ENCODE results near the gene CASZ1.
A peak's percentile ranks its signal among the peaks of the same experiment; 100 is the strongest.

CASZ1 gene

DNA sequence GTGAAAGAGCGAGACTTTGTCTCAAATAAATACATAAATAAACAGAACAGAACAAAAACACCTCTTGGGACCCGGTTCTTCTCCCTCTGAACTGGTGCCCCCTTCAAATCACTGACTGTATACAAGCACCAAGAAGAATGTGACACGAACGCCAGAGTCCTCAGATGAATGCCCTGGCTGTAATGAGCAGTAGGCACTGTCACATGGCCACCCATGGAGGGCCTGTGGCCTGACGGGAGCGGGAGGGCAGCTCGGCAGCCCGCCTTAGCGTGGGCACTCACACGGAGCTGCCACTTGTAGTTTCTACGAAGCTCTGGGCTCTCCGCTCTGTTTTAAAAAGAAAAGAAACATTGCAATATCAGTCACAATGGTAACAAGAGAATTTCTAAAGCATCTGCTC lies 175.7 kb downstream of the CASZ1 start:
- no peak for DNase-seq

DNA sequence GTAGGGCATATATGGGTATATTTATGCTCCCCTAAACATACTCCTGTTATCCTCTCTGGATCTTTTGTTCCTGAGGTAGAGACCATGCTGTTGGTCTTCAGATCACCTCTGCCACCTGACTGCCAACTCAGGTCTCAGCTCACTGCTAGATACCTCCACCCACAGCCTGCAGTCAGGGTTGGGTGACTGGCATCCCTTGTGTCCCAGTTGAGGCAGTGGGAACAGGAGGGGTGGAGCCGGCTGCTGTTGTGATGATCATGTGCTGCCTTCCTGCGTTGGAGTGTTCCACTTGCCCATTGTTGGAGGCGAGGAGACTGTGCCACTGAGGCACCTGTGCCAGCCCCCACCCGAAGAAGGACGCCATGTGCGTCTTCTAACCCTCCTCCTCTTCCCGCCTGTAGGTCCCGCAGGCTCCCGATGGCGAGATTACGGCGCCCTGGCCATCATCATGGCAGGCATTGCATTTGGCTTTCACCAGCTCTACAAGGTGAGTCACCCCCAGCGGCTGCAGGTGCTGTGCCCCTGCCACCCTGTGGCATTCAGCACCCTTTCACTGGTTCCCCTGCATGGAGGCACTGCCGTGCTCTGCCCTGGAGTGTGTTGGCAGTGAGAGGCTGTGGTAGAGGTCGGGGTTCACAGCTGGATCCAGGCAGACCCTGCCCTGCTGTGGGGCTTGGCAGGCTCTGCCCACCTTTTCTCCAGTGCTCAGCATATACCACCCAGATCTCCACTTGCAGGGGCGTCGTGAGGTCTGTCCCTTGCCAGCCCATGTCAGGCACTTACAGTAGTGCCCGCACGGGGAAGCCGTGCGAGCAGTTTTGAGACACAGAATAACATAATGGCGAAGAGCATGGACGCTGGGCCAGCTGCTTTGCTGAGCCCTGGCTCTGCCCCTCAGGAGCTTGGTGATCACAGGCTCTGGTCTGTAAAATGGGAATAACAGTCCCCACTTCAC lies 178.2 kb downstream of the CASZ1 start:
- DNase-seq = no peak

DNA sequence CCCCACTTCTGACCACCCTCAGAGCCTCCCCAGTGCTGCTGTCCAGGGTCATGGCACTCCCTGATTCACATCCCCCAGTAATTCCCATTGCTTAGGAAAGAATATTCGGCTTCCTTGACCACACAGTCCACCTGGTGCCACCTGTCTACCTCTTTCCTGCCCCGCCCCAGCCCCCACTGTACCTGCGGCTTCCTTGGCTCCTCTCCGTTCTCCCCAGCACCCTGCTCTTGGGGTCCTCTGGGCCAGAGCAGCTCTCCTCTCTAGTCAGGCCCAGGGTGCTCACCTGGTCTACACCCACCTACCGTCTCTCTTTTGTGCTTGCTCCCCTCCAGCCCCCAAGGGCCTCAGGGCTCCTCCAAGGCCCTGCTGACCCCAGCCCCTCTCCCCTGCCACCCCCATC lies 179.1 kb downstream of the CASZ1 start:
- no peak for DNase-seq

DNA sequence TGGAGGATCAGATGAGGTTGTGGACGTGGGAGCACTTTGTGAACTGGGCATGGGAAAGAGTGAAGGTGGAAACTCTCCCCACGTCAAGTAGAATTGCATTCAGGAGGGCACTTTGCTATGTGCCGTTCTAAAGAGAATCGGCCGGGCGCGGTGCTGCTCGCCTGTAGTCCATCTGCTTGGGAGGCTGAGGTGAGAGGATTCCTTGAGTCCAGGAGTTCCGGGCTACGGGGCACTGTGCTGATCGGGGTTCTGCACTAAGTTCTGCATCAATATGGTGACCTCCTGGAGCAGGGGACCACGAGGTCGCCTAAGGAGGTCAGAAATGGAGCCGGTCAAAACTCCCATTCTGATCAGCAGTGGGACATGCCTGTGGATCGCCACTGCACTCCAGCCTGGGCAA lies 179.8 kb downstream of the CASZ1 start:
- DNase-seq = no peak

DNA sequence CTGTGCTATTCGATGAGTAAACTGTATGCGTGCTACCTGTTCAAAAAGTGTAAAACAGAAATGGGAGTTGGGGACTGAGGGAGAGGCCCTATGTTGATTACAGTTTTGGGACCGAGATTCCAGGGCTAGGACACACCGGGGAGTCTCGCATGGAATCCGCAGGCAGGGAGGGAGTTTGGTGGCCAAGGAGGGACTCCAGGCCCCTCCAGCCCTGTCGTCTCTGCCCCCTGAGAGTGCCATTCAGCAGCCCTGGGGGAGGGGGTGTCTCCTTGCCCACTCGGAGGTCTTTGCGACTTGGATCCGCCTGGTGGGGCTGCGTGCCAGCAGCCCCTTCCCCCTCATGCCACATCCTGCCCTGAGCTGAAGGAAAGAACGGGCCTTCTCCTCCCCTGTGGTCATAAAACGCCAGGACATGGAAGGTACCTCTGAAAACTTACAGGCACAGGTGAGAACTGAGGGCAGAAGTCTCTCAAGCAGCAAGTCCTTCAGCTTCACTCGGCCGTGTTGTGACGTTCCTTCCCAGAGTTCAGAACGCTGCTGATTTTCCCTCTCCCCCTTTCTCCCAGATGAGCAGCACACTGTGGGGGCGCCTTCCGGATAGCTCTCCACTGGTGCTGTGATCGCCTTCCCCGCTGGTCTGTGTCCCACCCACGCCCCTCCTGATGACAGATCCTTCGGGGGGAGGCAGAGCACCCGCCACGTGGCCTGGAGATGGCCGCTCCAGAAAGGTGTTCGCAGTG lies 180.3 kb downstream of the CASZ1 start:
- DNase-seq = no peak

DNA sequence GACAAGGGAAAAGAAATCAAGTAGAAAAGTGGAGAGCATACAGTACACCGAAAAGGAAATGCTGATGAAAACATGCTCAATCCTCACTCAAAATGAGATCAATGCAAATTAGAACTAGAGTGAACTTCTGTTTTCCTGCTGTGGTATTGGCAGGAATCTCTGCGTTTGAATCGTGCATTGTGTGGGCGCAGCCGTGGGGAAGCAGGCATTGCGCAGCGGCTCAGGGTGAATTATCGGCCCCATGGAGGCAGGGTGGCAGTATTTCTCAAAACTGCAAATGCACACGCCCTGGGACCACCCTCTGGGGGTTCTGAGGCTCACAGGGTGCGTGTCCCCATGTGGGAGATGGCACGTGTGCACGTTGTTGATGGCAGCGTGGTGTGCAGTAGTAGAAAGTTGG lies 181.1 kb downstream of the CASZ1 start:
- no peak for DNase-seq

DNA sequence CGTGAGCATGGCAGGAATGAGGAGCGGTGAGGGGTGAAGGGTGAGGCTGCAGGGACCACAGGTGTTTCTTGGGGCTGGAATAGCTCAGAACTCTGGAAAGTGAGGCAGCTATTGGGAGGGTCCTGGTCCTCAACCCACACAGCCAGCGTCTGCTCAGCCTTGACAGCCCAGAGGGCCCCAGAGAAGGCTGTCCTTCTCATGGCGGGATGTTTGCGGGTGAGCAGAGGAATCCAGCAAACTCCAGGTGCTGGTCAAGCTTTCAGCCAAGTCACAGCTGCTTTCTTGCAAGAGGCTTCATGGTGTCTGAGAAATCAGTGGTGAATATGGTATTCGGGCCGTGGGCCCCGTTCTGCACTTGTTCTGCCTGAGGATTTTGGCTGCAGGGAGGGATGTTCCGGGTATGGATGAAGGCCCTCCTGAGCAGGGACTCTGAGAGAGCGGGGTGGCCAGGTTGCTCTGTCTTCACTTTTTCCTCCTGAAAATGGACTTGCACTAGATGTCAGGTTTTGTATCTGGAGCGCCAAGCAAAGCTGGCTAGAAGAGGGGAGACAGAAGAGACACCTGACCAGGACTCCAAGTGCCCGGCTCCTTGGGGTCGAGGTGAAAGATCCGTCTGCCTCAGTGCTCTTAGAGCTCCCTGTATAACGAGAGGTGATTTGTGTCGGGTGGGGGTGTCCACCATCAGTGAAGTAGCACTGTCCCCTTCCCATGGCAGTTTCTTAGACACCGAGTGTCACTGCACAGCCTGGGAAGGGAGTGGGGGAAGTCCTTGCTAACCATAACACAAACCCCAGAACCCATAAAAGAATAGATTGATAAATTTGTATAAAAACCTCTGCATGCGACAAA lies 181.8 kb downstream of the CASZ1 start:
- no peak for DNase-seq

DNA sequence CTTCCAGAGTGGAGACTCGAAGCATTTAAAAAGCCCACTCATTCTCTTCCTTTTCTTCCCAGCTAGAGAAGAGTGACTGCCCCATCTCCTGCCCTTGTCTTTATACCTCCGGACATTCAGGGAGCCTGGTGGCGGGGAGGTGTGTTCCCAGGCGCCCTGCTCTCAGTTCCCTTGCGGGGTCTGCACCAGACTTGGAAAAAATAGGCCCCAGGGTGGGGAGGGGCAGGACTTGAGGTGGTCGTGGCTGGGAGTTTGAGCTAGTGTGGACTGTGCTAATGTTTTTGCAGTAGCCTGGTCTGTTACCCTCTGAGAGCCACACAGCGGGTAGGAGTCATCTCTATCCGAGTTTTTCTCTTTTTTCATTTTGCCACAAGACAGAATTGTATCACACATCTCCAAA lies 182.6 kb downstream of the CASZ1 start:
- no peak for DNase-seq

DNA sequence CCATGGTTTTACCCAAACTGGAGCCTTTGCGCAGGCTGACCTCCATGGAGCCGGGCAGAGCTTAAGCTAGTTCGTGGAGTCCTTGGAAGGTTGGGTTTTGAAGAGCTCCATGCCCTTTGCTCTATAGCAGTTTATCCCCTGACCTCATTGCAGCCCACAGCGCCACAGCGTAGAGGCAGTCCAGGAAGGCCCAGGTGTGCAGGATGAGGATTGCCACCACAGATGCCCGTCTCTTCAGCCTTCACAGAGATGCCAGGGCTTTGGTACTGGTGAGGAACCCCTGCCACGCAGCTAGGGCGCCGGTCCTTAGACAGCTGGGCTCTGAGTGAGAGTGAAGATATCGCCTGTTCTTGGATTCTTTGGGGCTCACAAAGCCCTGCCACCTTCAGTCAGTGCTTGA lies 183.1 kb downstream of the CASZ1 start:
- DNase-seq = no peak

DNA sequence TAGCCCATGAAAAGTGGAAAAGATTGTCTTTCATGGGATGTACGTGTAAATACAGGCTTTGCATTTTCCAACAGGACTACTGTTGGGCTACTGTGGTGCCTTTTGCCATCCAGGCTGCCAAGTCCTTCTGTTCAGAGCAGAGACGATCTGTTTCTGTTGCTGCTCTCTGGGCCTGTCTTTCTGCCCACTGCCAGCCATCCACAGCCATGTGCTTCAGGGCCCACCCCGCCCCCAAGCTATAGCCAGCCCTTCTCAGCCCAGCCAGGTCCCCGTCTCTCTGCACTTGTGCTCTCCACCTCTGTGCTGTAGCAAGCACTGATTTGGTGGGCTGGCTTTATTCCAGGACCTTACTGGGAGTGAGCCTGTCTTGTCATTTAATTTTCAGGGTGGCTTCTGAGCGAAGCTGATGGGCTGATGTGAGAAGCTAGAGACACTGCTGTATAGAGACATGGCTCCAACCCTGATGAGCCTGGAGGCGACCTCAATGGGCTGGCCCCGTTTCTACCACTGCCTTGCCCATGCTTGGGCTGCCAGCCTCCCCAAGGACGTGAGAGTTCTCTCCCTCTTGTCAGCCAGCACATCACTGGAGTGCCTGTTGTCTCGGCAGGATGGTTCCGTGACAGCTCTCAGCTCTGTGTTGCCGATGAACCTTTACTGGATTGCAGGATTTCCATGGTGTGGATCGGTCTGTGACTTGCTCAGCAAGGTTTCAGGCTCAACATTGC lies 183.8 kb downstream of the CASZ1 start:
- DNase-seq = peak in 1 of 2 experiments; percentile 19

DNA sequence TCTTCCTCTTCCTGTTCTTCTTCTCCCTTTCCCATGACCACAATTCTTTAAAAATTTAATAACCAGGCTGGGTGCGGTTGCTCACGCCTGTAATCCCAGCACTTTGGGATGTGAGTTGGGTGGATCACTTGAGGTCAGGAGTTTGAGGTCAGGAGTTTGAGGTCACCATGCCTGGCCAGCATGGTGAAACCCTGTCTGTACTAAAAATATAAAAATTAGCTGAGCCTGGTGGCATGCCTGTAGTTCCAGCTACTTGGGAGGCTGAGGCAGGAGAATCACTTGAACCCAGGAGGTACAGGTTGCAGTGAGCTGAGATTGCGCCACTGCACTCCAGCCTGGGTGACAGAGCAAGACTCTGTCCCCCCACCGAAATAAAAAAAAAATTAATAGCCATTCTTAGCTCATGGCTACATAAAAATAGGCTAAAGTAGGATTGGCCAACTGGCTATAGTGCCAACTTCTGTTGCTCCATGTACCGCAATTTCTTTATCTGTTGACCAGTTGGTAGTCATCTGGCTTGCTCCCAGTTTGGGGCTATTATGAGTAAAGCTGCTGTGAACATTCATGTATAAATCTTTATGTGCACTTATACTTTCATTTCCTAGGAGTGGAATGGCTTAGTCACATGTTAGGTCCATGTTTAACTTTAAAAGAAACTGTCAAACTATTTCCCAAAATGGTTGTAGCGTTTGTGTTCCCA lies 185.4 kb downstream of the CASZ1 start:
- DNase-seq = no peak

DNA sequence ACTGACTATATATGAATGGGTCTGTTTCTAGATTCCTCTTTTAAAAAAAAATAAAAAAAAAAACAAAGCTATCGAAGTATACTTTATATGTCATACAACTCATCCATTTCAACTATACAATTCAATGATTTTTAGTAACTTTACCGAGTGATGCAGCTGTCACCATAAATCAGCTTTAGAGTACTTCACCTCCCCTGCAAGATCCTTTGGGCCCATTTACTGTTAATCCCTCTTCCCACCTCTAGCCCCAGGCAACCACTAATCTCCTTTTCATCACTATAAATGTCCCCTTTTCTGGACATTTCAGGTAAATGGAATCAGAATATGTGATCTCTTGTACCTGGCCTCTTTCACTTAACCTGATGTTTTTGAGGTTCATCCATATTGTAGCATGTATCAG lies 187.8 kb downstream of the CASZ1 start:
- no peak for DNase-seq

DNA sequence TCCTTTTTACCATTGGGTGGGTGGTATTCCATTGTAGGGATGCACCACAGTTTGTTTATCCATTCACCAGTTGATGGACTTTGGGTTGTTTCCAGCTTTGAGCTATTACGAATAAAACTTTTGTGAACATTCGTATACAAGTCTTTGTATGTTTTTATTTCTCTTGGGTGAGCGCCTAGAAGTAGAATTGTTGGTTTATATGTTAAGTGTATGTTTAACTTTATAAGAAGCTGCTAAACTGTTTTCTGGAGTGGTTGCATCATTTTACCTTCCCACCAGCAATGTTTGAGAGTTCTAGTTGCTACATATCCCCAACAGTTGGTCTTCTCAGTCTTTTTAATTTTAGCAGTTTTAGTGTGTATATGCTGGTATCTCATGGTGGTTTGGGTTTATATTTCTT lies 189.2 kb downstream of the CASZ1 start:
- no peak for DNase-seq

DNA sequence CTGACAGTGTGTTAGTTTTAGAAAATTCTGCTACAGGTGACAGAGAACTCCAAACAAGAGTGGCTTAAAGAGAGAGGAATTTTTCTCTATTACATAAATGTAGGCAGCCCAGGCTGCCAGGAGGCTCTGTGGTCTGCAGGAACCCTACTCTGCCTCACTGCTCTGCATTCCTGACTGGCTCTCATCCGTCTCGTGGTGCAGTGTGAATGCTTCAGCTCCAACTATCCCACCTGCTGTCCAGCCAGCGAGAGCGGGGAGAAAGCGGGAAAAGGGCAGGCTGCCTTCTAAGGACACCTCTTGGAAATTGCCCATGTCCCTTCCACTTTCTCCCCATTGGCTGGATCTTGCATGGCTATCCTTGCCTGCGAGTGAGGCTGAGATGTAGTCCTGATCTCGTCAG lies 190.4 kb downstream of the CASZ1 start:
- DNase-seq = no peak

DNA sequence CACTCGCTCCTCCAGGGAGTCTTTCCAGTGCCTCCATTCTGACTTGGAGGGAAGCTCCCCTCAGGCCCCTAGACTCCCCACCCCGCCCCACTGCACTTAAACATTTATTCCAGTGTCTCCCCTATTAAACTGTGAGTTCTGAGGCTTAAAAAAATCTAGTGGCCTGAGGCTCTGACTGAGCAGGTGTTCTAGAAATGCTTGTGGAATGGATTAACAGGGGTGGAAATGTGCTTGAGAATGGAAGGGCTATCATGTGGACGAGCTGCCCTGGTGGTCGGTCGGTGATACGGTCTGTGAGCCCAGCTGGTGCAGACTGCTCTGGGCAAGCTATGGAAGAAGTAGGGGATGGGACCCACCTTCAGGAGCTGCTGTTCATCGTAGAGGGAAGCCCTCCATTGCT lies 191.5 kb downstream of the CASZ1 start:
- no peak for DNase-seq

DNA sequence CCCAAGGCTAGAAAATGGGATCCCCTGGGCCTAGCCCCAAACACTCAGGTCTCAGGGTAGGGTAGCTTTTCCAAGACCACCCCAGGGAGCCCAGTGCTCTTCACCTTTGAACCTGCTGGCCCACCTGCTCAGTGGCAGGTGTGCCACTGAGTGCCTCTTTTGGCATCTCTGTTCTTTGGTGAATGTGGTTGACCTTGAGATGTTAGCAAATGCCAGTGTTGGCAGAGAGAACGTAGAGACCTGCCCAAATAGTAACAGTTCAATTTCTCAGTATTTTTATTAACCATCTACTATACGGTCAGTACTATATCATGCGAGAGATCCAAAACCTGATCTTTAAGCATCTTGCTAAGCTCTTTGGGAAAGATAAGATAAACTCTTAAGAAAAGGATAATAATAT lies 193.5 kb downstream of the CASZ1 start:
- no peak for DNase-seq

DNA sequence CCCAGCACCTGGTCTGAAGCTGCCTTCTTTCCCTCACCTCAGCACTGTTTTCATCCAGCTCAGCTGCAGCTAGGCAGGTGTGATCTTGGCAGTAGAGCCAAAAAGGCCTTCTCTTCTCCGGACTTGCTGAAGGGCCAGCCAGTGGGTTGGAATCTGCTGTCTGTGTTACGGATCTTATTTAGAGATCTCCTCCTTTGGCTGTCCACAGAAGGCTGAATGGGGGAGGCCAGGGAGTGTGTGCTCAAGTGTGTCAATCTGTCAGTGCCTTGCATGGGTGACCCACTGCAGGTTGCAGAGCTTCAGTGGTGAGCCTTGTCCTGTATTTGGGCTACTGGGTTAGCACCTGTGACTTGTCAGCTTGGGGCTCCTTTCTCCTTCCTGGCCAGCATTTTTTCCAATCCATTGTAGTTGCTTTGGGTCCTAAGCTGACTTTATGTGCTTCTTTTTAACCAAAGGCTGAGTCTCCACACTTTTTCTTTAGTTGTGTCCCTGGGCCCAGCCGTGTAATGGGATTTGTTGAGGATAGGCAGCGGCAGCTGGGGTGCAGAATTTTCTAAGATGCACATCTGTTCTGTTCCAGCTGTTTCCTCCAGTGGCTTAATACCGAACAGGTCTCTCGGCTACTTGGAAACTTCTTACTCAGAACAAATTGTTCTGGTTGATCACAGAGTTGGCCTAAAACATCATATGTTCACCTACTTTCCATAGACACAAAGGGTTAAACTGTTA lies 194.9 kb downstream of the CASZ1 start:
- no peak for DNase-seq

DNA sequence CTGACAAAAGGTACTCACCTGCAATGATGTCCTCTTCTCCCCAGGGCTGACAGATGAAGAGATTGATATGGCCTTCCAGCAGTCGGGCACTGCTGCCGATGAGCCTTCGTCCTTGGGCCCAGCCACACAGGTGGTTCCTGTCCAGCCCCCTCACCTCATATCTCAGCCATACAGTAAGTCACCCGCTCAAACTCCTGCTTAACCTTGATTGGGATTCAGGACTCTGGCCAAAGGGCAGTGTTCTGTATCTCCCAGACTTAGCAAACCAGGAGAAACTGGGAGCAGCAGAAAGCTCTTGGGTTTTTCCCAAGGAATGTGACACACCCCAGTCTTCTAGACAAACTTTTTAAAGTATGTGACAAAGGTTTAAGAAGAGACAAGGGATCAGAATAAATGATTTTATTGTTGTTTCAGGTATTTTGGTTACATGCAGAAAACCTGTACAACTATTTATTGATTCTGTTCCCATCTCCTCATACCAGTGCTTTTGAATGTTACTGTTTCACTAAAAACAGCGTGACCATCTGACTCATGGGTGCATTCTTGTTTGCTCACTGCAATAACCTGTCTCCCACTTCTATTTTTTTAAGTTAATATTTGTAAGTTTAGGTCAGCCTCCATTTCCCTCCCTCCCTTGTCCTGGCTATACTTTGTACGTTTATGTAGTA lies 197.1 kb downstream of the CASZ1 start:
- DNase-seq = no peak

DNA sequence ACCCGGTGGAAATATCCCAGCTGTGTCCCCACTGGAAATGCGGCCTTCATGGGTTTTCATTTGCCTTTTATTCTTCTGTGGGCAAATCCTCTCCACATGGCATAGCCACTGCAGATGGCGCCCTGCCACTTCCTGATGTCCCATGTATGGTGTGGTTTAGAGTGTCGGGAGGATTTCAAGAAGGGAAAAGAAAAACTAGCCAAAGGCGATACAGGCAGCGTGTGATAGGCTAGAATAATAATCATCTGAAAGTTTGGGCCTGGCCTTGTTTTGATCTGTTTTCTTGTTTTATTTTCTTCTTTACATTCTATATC lies 198.1 kb downstream of the CASZ1 start:
- no peak for DNase-seq

DNA sequence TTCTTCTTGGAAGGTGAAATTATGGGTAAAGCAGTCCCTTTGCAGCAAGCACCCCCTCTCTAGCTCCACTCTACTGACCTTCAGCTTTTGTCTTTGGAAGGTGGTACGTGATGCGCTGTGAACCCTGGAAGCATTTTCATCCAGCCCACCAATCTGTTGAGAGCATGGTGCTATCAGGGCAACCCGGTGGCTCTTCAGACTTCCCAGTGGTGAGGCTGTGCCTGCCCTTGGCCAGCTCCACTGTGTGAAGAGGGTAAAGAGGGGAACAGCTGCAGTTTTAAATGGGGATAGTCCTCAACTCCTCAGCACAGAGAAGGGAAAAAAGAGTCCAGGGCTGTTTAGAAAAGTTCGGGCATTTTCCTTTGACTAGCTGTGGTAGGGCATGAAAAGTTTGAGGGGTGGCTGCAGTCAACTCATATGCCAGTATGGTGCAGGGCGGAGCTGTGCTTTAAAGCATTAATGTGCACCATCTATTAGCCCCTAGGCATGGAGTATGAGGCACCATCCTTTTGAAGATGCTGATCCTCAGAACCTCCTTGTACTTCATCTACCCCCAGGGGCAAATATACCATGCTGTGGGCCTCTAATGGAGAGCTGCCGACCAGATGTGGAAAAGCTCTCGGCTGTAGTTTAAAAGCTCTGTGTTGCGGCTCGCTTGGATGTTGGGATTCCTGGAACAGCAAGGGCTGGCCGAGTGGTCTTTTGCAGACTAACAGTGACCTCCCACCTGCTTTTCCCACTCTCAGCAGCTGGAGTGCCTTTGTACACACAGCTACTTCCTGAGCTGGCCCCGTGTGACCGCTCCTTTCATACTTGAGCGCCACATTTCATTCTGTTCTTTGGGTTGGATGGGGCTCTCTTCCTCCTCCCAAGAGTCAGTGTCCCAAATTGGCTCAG lies 198.7 kb downstream of the CASZ1 start:
- DNase-seq = no peak
